HG03135 (cell line): ENCODE data around the gene EYA3.

Source experiments
- ATAC-seq: cut with Tn5 transposase; IDR thresholded peaks from one replicate; pipeline ENCODE4 v1.9.1; 2021; ENCODE audit warnings: mild to moderate bottlenecking, moderate library complexity; ENCODE audit not compliant: unreplicated experiment

Gene EYA3

GRCh38 chr1:27973771-27974416 lies 114.5 kb downstream of the EYA3 start:
- ATAC-seq: no peak

DNA sequence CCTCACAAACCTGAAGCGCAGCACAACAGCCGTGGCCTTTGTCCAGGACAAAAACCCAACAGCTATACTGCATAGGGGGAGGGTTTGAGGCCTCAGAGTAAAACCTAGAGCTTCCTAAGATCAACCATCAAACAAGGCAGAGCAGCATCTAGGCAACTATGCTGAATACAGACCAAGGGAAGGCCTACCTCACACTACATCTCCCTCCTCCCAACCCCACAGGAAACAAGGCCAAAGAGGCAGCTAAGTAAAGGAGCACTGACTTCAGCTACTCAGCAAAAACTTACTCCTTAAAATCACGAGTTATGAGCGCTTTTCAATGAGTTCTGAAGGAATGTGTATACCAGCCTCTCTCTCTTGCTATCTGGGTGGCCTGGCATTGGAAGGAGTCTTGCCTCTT lies 116.3 kb downstream of the EYA3 start:
- ATAC-seq: no peak

- ATAC-seq: no peak
These were observed 116.7 kb downstream of the EYA3 start for GRCh38 chr1:27971674-27972073.

DNA sequence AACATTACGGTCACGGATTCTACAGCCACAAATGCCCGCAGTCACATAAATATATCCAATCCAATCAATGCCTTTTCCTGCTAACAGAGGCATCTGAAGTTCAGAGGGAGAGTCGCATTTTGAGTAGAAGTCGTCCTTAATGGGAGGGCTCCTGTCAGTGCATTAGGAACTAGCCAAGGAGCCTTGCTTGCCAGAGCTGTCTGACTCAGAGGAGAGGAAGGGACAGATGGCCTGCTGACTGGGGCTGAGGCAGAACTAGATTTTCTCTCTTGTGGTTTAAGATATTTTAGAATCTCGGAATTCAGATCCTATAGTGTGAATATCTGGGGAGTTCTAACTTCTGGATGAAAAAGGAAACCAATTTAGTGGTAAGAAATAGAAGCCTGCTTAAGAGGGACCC lies 118.0 kb downstream of the EYA3 start:
- no peak for ATAC-seq

DNA sequence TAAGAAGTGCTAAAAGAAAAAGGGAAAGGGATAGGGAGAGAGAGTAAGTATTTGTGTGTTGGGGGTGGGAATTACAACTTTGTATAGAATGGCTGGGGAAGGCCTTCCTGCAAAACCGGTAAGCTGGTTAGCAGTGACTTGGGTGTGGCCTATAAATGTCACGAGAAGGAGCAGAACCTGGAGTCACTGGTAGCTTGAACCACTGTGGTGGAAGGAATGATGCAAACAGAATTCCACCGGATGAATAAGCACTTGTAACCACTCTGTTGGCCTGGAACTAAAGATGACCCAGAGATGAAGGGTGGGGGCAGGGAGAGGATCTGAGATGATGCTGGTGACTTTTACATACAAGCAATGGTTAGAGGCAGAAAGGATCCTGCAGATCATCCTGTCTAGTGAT lies 119.7 kb downstream of the EYA3 start:
- no peak for ATAC-seq

- ATAC-seq: no peak
These were observed 120.4 kb downstream of the EYA3 start for GRCh38 chr1:27967884-27968466.

DNA sequence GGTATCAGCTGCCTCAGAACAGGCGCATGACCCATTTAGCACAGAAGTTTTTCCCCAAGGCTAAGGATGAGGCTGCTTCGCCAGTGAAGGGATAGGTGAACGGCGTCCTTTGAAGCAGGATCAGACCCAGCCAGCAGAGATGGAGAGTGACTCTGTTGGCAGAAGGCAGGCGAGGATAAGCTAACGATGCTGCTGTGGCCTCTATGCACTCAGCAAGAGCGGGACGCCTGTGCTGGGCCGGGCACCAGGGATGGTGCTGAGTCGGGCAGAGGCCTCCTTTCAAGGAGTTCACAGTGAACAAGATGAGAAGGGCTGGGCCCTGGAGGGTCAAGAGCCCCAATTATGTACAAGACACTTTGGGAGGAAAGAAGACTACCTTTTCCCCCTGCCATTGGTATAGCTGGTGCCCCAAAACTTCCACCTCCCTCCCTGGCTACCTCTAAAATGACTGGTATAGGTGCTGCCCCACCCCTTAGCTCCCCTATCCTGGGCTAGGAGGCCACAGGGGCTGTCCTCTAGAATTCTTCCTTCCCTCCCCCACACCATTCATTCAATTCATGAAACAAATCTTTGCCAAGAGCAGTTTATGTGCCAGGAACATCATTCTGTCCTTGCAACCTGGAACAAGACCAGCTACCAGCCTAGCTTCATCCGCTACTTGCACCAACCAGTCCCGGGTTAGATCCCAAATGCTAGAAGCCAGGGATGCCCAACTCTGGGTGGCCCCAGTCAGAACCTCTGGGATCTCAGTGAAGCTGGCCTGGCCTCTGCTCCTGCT lies 121.1 kb downstream of the EYA3 start:
- no peak for ATAC-seq

GRCh38 chr1:27966402-27967105 lies 121.9 kb downstream of the EYA3 start:
- ATAC-seq: no peak

DNA sequence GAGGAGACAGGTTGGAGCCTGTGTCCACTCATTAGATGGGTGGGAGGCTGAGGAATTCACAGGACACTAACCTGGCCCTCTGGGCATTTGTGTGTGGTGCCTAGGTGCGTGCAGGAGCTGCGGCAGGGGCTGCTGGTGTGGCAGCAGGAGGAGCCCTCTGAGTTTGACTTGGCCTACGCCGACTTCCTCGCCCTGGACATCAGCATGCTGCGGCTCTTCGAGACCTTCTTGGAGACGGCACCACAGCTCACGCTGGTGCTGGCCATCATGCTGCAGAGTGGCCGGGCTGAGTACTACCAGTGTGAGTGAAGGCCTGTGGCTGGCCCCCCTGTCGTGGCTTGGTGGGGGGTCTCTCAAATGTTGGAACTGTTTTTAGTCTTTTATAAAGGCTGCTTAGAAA lies 125.0 kb downstream of the EYA3 start:
- ATAC-seq: no peak

GRCh38 chr1:27961646-27962221 lies 126.7 kb downstream of the EYA3 start:
- no peak for ATAC-seq

DNA sequence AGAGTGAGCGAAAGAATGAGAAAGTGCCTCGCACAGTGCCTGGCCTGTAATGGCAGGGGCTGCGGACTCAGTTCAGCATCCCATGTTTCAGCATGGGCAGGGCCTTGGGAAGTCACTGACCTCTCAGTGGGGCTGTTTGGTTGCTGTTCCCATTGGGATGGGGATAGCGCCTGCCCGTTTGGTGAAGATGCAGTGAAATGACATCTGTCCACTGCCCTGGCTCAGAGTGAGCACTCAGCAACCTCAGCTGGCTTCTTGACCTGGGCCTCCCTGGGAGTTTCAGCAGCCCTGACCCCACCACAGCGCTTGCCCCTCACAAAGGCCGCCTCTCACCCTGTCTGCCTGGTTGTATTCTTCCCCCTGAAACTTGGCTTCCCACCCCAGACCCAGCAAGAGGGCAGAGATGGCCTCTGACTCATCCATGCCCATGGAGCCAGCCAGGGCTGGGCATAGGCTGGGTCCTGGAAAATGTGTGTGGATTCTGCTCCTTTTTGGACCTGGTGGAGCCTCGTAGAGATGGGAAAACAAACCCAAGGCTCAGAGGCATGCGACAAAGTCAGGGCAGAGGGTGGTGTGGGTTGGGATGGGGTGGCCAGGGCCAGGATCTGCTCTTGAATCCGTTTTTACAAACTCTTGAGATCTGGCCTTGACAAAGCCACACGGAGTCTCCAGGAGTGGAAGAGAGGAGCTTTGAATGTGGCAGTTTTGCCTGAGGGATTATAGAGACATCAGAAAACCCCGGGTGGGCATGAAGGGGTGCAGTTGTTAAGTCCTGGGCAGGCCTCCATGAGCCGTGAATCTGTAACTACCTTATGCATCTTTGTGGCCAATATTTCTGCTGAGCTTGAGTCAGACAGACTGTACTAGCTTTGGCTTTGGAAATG lies 127.4 kb downstream of the EYA3 start:
- ATAC-seq: no peak

GRCh38 chr1:27959792-27960603 lies 128.4 kb downstream of the EYA3 start, which contains the start of gene XKR8:
TSS of gene XKR8 (plus strand) at chr1:27959973. CDS start at chr1:27960070, 97 bp downstream.
- ATAC-seq: peak; percentile 77

DNA sequence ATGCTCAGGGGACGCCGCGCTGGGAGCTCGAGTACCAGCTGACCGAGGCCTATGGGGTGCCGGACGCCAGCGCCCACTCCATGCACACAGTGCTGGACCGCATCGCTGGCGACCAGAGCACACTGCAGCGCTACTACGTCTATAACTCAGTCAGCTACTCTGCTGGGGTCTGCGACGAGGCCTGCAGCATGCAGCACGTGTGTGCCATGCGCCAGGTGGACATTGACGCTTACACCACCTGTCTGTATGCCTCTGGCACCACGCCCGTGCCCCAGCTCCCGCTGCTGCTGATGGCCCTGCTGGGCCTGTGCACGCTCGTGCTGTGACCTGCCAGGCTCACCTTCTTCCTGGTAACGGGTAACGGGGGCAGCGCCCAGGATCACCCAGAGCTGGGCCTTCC lies 129.9 kb downstream of the EYA3 start:
- ATAC-seq: no peak

- no peak for ATAC-seq
These were observed 130.8 kb downstream of the EYA3 start for GRCh38 chr1:27957655-27958054.

DNA sequence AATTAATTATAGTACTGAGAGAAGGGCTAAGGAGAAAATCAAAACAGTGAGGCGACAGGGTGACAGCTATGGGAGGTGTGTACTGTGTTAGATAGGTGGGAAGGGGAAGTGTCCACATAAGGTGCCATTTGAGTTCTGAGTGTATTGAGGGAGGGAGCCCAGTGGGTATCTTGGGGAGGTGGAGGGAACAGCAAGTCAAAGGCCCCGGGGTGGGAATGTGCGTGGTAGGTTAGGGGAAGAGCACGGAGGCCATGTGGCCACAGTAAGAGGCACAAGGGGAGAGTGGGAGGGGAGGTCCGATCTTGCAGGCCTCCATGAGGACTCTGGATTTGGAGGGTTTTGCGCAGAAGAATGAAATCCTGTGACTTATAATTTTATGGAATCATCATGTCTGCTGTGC lies 131.6 kb downstream of the EYA3 start:
- no peak for ATAC-seq

GRCh38 chr1:27955076-27955475 lies 133.3 kb downstream of the EYA3 start:
- no peak for ATAC-seq

GRCh38 chr1:27954186-27954585 lies 134.2 kb downstream of the EYA3 start:
- no peak for ATAC-seq

DNA sequence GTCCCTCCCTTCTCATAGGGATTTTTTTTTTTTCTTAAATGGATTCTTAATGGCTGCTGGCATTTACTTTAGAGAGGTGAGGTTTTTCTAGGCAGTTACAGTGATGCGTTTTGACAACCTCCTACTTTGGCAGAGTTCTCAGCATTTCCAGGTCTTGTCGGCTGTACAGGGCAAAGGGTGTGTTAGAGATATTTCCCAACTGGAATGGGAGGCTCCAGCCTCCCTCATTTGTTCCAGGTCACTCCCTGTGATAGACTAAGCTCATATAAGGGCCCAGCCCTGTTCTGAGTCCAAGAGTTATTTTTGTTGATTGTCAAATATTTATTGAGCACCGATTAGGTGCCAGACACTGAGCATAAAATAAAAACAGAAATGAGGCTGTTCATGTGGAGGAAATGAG lies 136.3 kb downstream of the EYA3 start:
- ATAC-seq: no peak

- ATAC-seq: no peak
These were observed 137.0 kb downstream of the EYA3 start for GRCh38 chr1:27951396-27951795.
